Measurements from ENCODE around the gene PACSIN3.

The PACSIN3 gene

GRCh38 chr11:47152953-47153950 is 33.0 kb downstream of the PACSIN3 start:
- no peak overlapping the region for H3K9ac ChIP-seq (ENCODE audit: low read depth, low read length)
- H3K4me1 ChIP-seq (ENCODE audit: control insufficient read depth, insufficient read depth, low read length), result peaks cover 11% of the 10 kb centered on the region

DNA sequence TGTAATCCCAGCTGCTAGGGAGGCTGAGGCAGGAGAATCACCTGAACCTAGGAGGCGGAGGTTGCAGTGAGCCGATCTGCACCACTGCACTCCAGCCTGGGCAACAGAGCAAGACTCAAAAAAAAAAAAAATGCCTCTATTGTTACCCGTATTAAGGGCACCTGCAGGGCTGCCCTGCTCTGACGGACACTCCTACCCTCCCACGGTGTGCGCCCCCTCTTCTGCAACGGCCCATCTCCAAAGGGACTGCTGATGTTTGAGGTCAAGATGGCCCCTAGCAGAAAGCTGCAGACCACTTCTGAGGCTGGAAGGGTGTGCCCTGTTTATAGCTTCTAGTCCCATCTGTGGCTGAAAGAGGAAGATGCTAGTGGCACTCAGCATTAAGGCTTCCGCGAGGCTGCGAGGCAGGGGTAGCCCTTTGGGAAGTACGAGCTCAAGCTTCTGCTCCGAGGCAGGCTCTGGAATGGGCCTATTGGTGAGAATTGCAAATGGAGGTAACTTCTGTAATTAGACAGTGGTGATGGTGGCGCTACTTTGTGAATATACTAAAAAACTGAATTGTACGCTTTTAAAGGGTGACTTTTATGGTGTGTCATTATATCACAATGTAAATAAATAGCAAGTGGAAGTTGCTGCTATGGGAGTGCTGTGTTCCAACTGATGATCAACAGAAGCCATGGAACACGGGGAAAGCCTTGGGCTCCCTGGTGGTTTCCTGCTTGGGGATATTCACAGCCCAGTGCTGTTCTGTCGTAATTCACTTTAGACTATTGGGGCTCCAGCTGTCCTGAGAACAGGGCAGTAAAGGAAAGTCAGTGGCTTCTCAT is 33.9 kb downstream of the PACSIN3 start:
- H3K9ac ChIP-seq (ENCODE audit: low read depth, low read length), result no peak overlapping the region
- H3K27me3 ChIP-seq (ENCODE audit: control insufficient read depth, insufficient read depth, low read length), result no peaks in the 10 kb centered on the region
- H3K4me1 ChIP-seq (ENCODE audit: control insufficient read depth, insufficient read depth, low read length), result peaks cover 11% of the 10 kb centered on the region
- no peak overlapping the region for H3K27ac ChIP-seq (ENCODE audit: low read depth, low read length)
- H3K36me3 ChIP-seq (ENCODE audit: control insufficient read depth, insufficient read depth, low read length), result no peaks in the 10 kb centered on the region
- H3K4me3 ChIP-seq (ENCODE audit: low read depth, low read length), result no peak overlapping the region
- H3K9me3 ChIP-seq (ENCODE audit: control insufficient read depth, insufficient read depth, low read length), result no peaks in the 10 kb centered on the region

More at GRCh38 chr11:47152953-47153950, 33.0 kb downstream of the PACSIN3 start:
- no peaks in the 10 kb centered on the region for H3K36me3 ChIP-seq (ENCODE audit: control insufficient read depth, insufficient read depth, low read length)
- H3K27ac ChIP-seq (ENCODE audit: low read depth, low read length), result no peak overlapping the region
- no peak overlapping the region for H3K4me3 ChIP-seq (ENCODE audit: low read depth, low read length)
- no peaks in the 10 kb centered on the region for H3K9me3 ChIP-seq (ENCODE audit: control insufficient read depth, insufficient read depth, low read length)
- no peaks in the 10 kb centered on the region for H3K27me3 ChIP-seq (ENCODE audit: control insufficient read depth, insufficient read depth, low read length)

DNA sequence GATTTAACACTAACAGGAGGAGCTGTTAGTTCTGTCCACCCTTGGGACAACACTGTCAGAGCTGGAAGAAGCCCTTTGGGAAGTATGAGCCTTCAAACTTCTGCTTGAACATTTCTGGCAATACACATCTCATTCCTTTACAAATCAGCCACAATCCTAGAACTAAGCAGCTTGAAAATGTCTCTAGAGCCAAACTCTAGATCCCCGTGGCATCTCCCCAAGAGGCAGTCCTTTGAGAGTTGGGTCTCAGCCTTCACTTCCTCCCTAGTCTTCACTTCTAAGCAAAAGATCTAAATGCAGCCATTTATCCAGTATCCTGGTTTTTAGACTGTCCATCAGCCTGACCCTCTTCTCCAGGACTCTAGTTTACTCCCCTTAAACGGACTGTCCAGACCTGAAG is 36.5 kb downstream of the PACSIN3 start:
- H3K36me3 ChIP-seq (ENCODE audit: control insufficient read depth, insufficient read depth, low read length), result no peaks in the 10 kb centered on the region
- peaks cover 11% of the 10 kb centered on the region for H3K4me1 ChIP-seq (ENCODE audit: control insufficient read depth, insufficient read depth, low read length)
- H3K27ac ChIP-seq (ENCODE audit: low read depth, low read length), result no peak overlapping the region
- H3K9me3 ChIP-seq (ENCODE audit: control insufficient read depth, insufficient read depth, low read length), result no peaks in the 10 kb centered on the region
- H3K27me3 ChIP-seq (ENCODE audit: control insufficient read depth, insufficient read depth, low read length), result no peaks in the 10 kb centered on the region
- H3K4me3 ChIP-seq (ENCODE audit: low read depth, low read length), result no peak overlapping the region
- H3K9ac ChIP-seq (ENCODE audit: low read depth, low read length), result no peak overlapping the region

- H3K36me3 ChIP-seq (ENCODE audit: control insufficient read depth, insufficient read depth, low read length), result no peaks in the 10 kb centered on the region
These were observed 37.2 kb downstream of the PACSIN3 start for GRCh38 chr11:47148903-47149531.

GRCh38 chr11:47148270-47148669 is 38.0 kb downstream of the PACSIN3 start:
- H3K9ac ChIP-seq (ENCODE audit: low read depth, low read length), result no peak overlapping the region
- no peaks in the 10 kb centered on the region for H3K27me3 ChIP-seq (ENCODE audit: control insufficient read depth, insufficient read depth, low read length)
- H3K27ac ChIP-seq (ENCODE audit: low read depth, low read length), result no peak overlapping the region
- H3K9me3 ChIP-seq (ENCODE audit: control insufficient read depth, insufficient read depth, low read length), result no peaks in the 10 kb centered on the region
- H3K4me1 ChIP-seq (ENCODE audit: control insufficient read depth, insufficient read depth, low read length), result peaks cover 7% of the 10 kb centered on the region
- no peaks in the 10 kb centered on the region for H3K36me3 ChIP-seq (ENCODE audit: control insufficient read depth, insufficient read depth, low read length)
- no peak overlapping the region for H3K4me3 ChIP-seq (ENCODE audit: low read depth, low read length)

More at GRCh38 chr11:47148903-47149531, 37.2 kb downstream of the PACSIN3 start:
- Histone ChIP-seq H3K4me3 (ENCODE audit: low read depth, low read length) (no peak overlapping the region), H3K9me3 (ENCODE audit: control insufficient read depth, insufficient read depth, low read length) (no peaks in the 10 kb centered on the region), H3K27me3 (ENCODE audit: control insufficient read depth, insufficient read depth, low read length) (no peaks in the 10 kb centered on the region), H3K9ac (ENCODE audit: low read depth, low read length) (no peak overlapping the region), H3K27ac (ENCODE audit: low read depth, low read length) (no peak overlapping the region), H3K4me1 (ENCODE audit: control insufficient read depth, insufficient read depth, low read length) (peaks cover 11% of the 10 kb centered on the region)

DNA sequence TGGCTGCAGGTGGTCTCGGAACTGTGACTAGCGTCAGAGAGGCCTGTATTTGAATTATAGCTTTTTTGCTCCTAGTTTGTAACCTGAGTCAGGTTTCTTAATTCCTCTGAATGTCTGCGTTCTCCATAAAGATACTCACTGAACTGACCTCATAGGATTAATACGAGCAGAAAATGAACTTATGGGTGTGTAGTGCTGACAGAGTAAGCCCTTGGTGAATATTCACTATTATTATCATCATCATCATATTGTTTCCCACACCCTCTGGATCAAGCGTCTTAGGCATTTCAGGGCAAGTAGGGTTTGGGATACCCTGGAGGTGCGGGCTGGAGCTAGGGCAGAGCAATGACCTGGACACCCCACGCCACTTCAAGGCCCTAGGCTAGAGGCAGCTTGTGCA is 38.6 kb downstream of the PACSIN3 start:
- H3K4me1 ChIP-seq (ENCODE audit: control insufficient read depth, insufficient read depth, low read length), result peaks cover 3% of the 10 kb centered on the region; the same call in 1 of the 2 replicates
- H3K9me3 ChIP-seq (ENCODE audit: control insufficient read depth, insufficient read depth, low read length), result no peaks in the 10 kb centered on the region
- no peaks in the 10 kb centered on the region for H3K36me3 ChIP-seq (ENCODE audit: control insufficient read depth, insufficient read depth, low read length)
- H3K27me3 ChIP-seq (ENCODE audit: control insufficient read depth, insufficient read depth, low read length), result no peaks in the 10 kb centered on the region
- H3K9ac ChIP-seq (ENCODE audit: low read depth, low read length), result no peak overlapping the region
- no peak overlapping the region for H3K4me3 ChIP-seq (ENCODE audit: low read depth, low read length)
- no peak overlapping the region for H3K27ac ChIP-seq (ENCODE audit: low read depth, low read length)

DNA sequence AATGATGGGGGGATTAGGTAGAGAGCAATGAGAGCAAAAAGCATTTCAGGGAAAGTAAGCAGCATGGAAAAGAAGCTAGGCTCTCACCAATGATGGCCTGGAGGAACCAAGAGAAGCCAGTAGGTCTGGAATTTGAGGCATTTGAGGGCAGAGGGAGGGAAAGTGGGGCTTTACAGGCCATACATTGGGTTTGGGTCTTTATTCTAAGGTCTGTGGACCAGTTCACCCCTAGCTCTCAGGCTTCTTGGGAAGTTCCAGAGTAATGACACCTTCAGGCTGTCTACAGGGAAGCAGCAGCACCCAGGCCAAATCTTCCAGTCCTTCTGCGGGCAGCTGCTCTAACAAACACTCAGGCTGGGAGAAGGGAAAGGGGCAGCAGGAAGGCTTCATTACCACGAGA is 39.0 kb downstream of the PACSIN3 start:
- Histone ChIP-seq H3K36me3 (ENCODE audit: control insufficient read depth, insufficient read depth, low read length) (no peaks in the 10 kb centered on the region), H3K4me3 (ENCODE audit: low read depth, low read length) (no peak overlapping the region), H3K27me3 (ENCODE audit: control insufficient read depth, insufficient read depth, low read length) (no peaks in the 10 kb centered on the region), H3K9ac (ENCODE audit: low read depth, low read length) (no peak overlapping the region), H3K9me3 (ENCODE audit: control insufficient read depth, insufficient read depth, low read length) (no peaks in the 10 kb centered on the region), H3K27ac (ENCODE audit: low read depth, low read length) (no peak overlapping the region), H3K4me1 (ENCODE audit: control insufficient read depth, insufficient read depth, low read length) (no peaks in the 10 kb centered on the region; the same call in 1 of the 2 replicates)

GRCh38 chr11:47144541-47144940 is 41.7 kb downstream of the PACSIN3 start:
- Histone ChIP-seq H3K4me1 (ENCODE audit: control insufficient read depth, insufficient read depth, low read length) (no peaks in the 10 kb centered on the region; the same call in 1 of the 2 replicates), H3K27ac (ENCODE audit: low read depth, low read length) (no peak overlapping the region), H3K9ac (ENCODE audit: low read depth, low read length) (no peak overlapping the region), H3K27me3 (ENCODE audit: control insufficient read depth, insufficient read depth, low read length) (no peaks in the 10 kb centered on the region), H3K4me3 (ENCODE audit: low read depth, low read length) (no peak overlapping the region), H3K9me3 (ENCODE audit: control insufficient read depth, insufficient read depth, low read length) (no peaks in the 10 kb centered on the region), H3K36me3 (ENCODE audit: control insufficient read depth, insufficient read depth, low read length) (no peaks in the 10 kb centered on the region)

DNA sequence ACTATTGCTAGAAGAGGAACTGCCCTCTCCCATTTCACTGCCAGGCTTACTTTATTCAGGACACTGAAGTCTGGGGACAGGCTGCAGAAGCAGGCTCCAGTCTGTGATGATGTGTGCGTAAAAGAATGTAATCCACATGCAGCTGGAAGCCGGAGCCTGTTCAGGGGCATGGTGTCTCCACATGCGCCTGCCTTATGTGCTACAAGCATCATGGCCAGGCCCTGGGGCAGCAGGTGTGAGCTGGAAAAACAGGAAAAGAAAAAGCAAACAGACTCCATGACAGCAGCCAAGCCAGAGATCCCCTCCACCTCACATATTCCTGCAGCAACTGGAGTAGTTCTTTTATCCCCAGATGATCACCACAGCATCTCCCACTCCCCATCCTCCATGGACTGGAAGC is 42.9 kb downstream of the PACSIN3 start:
- H3K27ac ChIP-seq (ENCODE audit: low read depth, low read length), result no peak overlapping the region
- H3K9me3 ChIP-seq (ENCODE audit: control insufficient read depth, insufficient read depth, low read length), result no peaks in the 10 kb centered on the region
- no peaks in the 10 kb centered on the region for H3K36me3 ChIP-seq (ENCODE audit: control insufficient read depth, insufficient read depth, low read length)
- H3K27me3 ChIP-seq (ENCODE audit: control insufficient read depth, insufficient read depth, low read length), result no peaks in the 10 kb centered on the region
- no peak overlapping the region for H3K9ac ChIP-seq (ENCODE audit: low read depth, low read length)
- H3K4me3 ChIP-seq (ENCODE audit: low read depth, low read length), result no peak overlapping the region
- no peaks in the 10 kb centered on the region; the same call in 1 of the 2 replicates for H3K4me1 ChIP-seq (ENCODE audit: control insufficient read depth, insufficient read depth, low read length)

DNA sequence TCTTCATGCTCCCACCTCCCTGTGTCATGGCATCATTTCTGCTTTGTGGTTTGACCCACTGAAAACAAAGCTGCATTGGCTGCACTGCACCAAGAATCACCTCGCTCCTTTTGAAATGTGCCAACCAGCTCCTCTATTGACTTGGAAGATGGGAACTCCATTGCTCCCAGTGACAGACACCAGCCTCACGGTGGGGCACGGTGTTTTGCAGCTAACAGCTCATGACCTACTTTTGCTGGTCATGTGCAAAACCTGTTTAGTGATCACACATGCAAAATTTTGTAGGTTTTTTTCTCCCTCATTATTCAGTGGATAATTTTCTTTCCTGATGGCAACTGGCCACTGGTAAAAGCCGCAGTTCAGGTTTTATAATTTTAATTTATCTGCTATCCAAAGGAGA is 46.4 kb downstream of the PACSIN3 start:
- H3K4me1 ChIP-seq (ENCODE audit: control insufficient read depth, insufficient read depth, low read length), result no peaks in the 10 kb centered on the region; the same call in 1 of the 2 replicates
- no peaks in the 10 kb centered on the region for H3K36me3 ChIP-seq (ENCODE audit: control insufficient read depth, insufficient read depth, low read length)
- H3K9me3 ChIP-seq (ENCODE audit: control insufficient read depth, insufficient read depth, low read length), result no peaks in the 10 kb centered on the region
- H3K27me3 ChIP-seq (ENCODE audit: control insufficient read depth, insufficient read depth, low read length), result no peaks in the 10 kb centered on the region
- no peak overlapping the region for H3K9ac ChIP-seq (ENCODE audit: low read depth, low read length)
- H3K4me3 ChIP-seq (ENCODE audit: low read depth, low read length), result no peak overlapping the region
- H3K27ac ChIP-seq (ENCODE audit: low read depth, low read length), result no peak overlapping the region
